Measurements from ENCODE around the gene SPTAN1.
A peak's percentile ranks its signal among the peaks of the same experiment; 100 is the strongest.

Gene SPTAN1

GRCh38 chr9:128540634-128541360 is 11.6 kb upstream of the SPTAN1 start:
- no peak overlapping the region for H3K4me3 ChIP-seq (replicated peaks in 1 of 2; ENCODE audit: low read depth in 2 of 2, low read length in 2 of 2)
- TF ChIP-seq, protein P1, sequence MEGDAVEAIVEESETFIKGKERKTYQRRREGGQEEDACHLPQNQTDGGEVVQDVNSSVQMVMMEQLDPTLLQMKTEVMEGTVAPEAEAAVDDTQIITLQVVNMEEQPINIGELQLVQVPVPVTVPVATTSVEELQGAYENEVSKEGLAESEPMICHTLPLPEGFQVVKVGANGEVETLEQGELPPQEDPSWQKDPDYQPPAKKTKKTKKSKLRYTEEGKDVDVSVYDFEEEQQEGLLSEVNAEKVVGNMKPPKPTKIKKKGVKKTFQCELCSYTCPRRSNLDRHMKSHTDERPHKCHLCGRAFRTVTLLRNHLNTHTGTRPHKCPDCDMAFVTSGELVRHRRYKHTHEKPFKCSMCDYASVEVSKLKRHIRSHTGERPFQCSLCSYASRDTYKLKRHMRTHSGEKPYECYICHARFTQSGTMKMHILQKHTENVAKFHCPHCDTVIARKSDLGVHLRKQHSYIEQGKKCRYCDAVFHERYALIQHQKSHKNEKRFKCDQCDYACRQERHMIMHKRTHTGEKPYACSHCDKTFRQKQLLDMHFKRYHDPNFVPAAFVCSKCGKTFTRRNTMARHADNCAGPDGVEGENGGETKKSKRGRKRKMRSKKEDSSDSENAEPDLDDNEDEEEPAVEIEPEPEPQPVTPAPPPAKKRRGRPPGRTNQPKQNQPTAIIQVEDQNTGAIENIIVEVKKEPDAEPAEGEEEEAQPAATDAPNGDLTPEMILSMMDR (IDR thresholded peaks at IDR 0.05; ENCODE audit: low read depth, low read length) = no peak
- peak in 1 of 2 donors; percentile 39 for DNase-seq (ENCODE audit: low read depth in 2 of 2)

DNA sequence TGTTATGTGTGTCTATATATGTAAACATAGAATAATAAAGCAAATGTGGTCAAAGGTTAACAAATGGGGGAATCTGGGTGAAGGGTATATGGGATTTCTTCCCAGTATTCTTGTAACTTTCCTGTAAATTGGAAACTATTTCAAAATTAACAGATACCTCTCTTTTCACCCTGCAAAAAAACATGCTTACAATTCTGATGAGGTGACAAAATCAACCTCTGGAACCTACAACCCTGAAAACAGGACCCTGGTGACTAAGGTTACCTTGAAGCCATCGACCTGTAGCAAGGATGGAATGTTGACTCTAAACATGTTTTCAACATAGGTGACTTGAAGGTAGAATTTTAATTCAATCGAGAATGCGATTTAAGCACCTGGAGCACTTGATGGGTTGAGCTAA is 5.9 kb upstream of the SPTAN1 start:
- no peak for DNase-seq (ENCODE audit: low read depth in 2 of 2)
- H3K4me3 ChIP-seq (replicated peaks in 1 of 2; ENCODE audit: low read depth in 2 of 2, low read length in 2 of 2) = no peak overlapping the region
- TF ChIP-seq, protein P1 (IDR thresholded peaks at IDR 0.05; ENCODE audit: low read depth, low read length) = no peak

DNA sequence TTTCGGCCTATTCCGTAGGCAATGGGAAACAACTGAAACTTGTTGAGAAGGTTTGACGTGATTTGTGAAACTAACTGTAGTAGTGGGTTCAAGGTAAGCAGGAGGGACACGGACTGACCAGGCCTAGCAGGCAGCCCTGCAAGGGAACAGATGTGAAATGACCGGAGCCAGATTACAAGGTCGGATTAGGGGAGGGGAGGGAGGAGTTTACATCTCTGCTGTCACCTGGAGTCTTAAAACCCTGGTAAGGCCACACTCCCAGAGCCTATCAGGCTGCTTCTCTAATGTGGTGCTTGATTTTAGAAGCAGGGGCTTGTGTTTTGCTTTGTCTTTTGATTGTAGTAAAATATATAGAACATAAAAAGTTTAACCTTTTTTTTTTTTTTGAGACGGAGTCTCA is 3.5 kb upstream of the SPTAN1 start:
- no peak for DNase-seq (ENCODE audit: low read depth in 2 of 2)
- no peak overlapping the region for H3K4me3 ChIP-seq (replicated peaks in 1 of 2; ENCODE audit: low read depth in 2 of 2, low read length in 2 of 2)
- TF ChIP-seq, protein P1 (IDR thresholded peaks at IDR 0.05; ENCODE audit: low read depth, low read length) = no peak

- TF ChIP-seq, protein P1 (IDR thresholded peaks at IDR 0.05; ENCODE audit: low read depth, low read length) = no peak
- no peak overlapping the region for H3K4me3 ChIP-seq (replicated peaks in 1 of 2; ENCODE audit: low read depth in 2 of 2, low read length in 2 of 2)
- peak in 1 of 2 donors; percentile 25 for DNase-seq (ENCODE audit: low read depth in 2 of 2)
These were observed 2.2 kb upstream of the SPTAN1 start for GRCh38 chr9:128550226-128550625.

- TF ChIP-seq, protein P1 (IDR thresholded peaks at IDR 0.05; ENCODE audit: low read depth, low read length) = no peak
- peak overlapping the region; percentile 61 to 64 for H3K4me3 ChIP-seq (replicated peaks in 1 of 2; ENCODE audit: low read depth in 2 of 2, low read length in 2 of 2)
- peak; percentile 63 to 77 for DNase-seq (ENCODE audit: low read depth in 2 of 2)
These were observed 1.4 kb upstream of the SPTAN1 start for GRCh38 chr9:128550770-128551656.

- H3K4me3 ChIP-seq (replicated peaks in 1 of 2; ENCODE audit: low read depth in 2 of 2, low read length in 2 of 2) = peak overlapping the region; percentile 61 to 64
- DNase-seq (ENCODE audit: low read depth in 2 of 2) = peak in 1 of 2 donors; percentile 31
- TF ChIP-seq, protein P1 (IDR thresholded peaks at IDR 0.05; ENCODE audit: low read depth, low read length) = no peak
These were observed 682 bp upstream of the SPTAN1 start for GRCh38 chr9:128551657-128552152.

All from cardiac fibroblast (primary cell).